GM06990 (cell line): Measurements from ENCODE around the gene RABGAP1.

Experiments
- DNase-seq: peaks from one replicate; pipeline ENCODE4 v3.0.0-alpha.2; 2011; ENCODE audit not compliant: insufficient read length; ENCODE audit errors: extremely low read depth
- H3K27me3 ChIP-seq: replicated peaks from 2 replicates; pipeline ENCODE4 v1.6.0; 2011; ENCODE audit warnings: low read length; ENCODE audit not compliant: control insufficient read depth, insufficient read depth
- H3K36me3 ChIP-seq: 2 replicates; pipeline ENCODE4 v1.5.1; 2011; ENCODE audit warnings: low read length; ENCODE audit not compliant: control insufficient read depth, insufficient read depth
- H3K4me3 ChIP-seq: replicated peaks from 2 replicates; pipeline ENCODE4 v1.5.1; 2011; ENCODE audit warnings: low read depth, mild to moderate bottlenecking, control low read depth, low read length
- TF ChIP-seq, protein P1 (sequence below): IDR thresholded peaks from 2 replicates; pipeline ENCODE4 v1.5.1; 2011; ENCODE audit warnings: low read length, control low read depth, mild to moderate bottlenecking, inconsistent platforms; ENCODE audit not compliant: insufficient read depth, poor library complexity, severe bottlenecking

RABGAP1 gene

DNA sequence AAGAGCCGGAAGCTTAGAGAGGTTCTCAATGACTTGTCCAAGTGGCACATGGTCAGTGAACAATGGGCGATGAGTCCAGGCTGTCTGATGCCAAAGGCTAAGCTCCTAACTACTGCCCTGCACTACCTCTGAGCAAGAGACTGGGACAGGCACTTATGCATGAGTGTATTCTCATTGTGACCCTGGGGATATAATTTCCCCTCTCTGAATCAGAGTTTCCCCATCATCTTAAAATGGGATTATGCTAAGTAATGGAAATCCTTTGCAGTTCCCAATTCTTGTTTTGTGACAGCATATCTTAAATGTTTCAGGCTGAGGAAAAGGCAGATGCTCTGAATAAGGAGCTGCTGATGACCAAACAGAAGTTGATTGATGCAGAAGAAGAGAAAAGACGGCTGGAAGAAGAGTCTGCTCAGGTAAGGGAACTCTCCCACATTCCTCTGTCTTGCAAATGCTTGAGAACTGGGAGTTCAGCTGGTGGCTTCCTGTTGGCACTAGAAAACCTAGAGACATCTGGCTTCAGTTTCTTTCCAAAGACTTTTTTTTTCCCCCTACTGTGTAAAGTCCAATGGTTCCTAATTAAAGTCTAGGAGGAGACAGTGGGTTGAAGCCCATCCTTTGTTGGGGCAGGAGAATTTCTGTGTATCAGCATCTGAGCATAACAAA is 156.7 kb downstream of the RABGAP1 start:
- no peak for DNase-seq

DNA sequence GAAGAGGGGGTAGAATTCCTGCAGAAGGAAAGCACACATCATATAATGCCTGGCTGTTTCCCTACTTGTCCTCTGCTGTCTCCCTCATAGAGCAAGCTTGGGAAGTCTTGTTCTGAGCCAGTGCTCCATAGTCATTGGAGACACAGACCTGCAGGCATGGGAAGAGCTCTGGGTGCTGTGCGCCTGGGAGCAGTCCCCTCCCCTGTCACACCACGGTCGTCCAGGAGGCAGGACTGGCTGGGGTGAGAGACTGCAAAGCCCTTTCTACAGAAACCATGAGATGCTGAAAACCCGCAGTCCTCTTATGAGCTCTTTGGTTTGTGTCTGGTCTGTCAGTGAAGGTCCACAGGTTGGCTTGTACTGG is 157.3 kb downstream of the RABGAP1 start:
- no peak for DNase-seq
- peaks cover 26% of the 10 kb centered on the region for H3K36me3 ChIP-seq
- TF ChIP-seq, protein P1, sequence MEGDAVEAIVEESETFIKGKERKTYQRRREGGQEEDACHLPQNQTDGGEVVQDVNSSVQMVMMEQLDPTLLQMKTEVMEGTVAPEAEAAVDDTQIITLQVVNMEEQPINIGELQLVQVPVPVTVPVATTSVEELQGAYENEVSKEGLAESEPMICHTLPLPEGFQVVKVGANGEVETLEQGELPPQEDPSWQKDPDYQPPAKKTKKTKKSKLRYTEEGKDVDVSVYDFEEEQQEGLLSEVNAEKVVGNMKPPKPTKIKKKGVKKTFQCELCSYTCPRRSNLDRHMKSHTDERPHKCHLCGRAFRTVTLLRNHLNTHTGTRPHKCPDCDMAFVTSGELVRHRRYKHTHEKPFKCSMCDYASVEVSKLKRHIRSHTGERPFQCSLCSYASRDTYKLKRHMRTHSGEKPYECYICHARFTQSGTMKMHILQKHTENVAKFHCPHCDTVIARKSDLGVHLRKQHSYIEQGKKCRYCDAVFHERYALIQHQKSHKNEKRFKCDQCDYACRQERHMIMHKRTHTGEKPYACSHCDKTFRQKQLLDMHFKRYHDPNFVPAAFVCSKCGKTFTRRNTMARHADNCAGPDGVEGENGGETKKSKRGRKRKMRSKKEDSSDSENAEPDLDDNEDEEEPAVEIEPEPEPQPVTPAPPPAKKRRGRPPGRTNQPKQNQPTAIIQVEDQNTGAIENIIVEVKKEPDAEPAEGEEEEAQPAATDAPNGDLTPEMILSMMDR, result no peak
- no peak overlapping the region for H3K4me3 ChIP-seq
- no peaks in the 10 kb centered on the region for H3K27me3 ChIP-seq

More for the DNA sequence above, 156.7 kb downstream of the RABGAP1 start:
- TF ChIP-seq, protein P1, result no peak
- Histone ChIP-seq H3K27me3 (no peaks in the 10 kb centered on the region), H3K36me3 (peaks cover 27% of the 10 kb centered on the region), H3K4me3 (no peak overlapping the region)

DNA sequence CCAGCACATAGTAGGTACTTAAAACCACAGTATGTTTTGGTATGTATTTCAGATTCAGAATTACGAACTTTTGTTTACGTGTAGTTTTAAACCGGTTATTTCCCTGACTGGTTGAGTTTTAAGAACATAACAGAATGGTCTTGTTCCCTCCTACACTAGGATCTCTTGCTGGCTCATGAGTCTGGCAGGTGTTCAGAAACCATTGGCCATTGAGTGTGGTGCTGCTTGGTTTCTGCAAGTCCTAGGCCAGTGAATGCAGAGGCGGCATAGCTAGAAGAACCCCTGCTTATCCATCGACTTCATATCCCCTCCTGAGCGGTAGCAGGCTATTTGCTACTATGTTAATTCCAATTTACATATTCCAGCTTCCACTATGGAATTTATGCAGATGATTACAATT is 158.2 kb downstream of the RABGAP1 start:
- Histone ChIP-seq H3K4me3 (no peak overlapping the region), H3K27me3 (no peaks in the 10 kb centered on the region), H3K36me3 (peaks cover 27% of the 10 kb centered on the region)
- no peak for DNase-seq
- TF ChIP-seq, protein P1, result no peak

DNA sequence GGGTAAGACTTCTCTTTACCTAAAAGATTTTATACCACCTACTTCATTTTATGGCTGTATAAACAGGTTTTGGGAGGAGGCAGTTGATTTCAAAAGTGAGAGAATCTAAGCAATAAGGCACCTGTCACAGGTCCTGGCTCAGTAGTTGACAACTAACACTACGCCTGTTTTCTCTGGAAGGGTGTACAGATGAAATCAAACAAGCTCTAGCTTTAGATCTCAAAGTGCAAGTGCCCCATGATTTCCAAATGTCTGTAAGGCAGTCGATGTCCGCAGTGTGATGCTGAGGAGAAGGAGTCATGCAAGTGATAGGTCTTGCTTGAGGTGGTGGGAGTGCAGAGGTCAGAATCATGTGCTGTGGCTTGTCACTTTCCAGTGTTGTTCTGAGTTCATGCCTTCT is 158.7 kb downstream of the RABGAP1 start:
- H3K4me3 ChIP-seq, result no peak overlapping the region
- TF ChIP-seq, protein P1, result no peak
- DNase-seq, result no peak
- H3K36me3 ChIP-seq, result peaks cover 27% of the 10 kb centered on the region
- no peaks in the 10 kb centered on the region for H3K27me3 ChIP-seq

DNA sequence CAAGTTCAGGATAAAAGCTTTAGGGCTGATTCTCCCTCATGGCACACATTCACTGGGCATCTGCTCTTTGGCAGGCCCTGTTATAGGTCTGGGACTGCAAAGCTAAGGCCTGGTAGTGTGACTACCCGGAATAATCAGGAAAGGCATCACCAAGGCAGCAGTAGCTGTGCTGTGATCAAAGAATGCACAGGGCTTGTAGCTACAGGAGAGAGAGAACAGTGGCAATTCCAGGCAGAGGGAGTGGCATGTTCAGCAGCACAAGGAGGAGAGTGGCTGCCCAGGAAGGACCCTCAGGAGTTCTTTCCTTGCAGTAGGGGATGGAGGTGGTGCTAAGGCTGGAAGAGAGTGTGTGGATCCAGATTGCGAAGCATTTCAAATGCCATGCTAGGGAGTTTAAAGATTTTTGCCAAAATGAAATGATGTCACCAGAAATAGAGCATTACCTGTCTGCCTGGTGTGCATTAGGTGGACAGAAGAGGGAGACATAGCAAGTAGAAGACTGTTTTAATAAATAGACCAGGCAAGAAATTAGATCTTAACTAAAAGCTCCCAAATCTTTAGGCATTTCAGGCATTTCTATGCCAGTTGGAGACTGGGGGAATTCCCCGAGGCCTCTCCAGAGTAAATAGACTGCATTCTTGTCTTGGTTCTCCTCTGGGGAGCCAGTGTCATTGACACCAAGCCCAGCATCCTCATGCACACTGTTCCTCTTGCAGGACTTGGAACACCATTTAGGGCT is 161.7 kb downstream of the RABGAP1 start:
- no peaks in the 10 kb centered on the region for H3K27me3 ChIP-seq
- H3K36me3 ChIP-seq, result peaks cover 29% of the 10 kb centered on the region
- no peak for DNase-seq
- H3K4me3 ChIP-seq, result no peak overlapping the region
- TF ChIP-seq, protein P1, result peak; percentile 38
